Dermis microvascular lymphatic vessel endothelial cell (primary cell): ENCODE results near the gene EFCC1. TPM values are rescaled to one million over a fixed set of nuclear protein-coding genes. Genes with fewer than 3 reads are reported as not detected.
A peak's percentile ranks its signal among the peaks of the same experiment; 100 is the strongest.
"Not testable (repeated sequence)": the region's sequence is repeated elsewhere in the genome, so short reads cannot be mapped to it uniquely, and the experiment has no call there.

ENCODE experiments used
- DNase-seq, 2 donors: peaks; one replicate each; pipeline versions ENCODE4 v3.0.0 to v3.0.0-alpha.2; 2010; ENCODE audit warnings: low read depth in 2 of 2
- total RNA-seq: library from RNA; depleted of rRNA; stranded (reverse); fragments of >200 nt; gene quantifications from 2 replicates; pipeline ENCODE4 v1.2.1, GENCODE V29; 2014

EFCC1 gene
- total RNA-seq, 1 donor from 2014 or later, result 2.7 TPM

DNA sequence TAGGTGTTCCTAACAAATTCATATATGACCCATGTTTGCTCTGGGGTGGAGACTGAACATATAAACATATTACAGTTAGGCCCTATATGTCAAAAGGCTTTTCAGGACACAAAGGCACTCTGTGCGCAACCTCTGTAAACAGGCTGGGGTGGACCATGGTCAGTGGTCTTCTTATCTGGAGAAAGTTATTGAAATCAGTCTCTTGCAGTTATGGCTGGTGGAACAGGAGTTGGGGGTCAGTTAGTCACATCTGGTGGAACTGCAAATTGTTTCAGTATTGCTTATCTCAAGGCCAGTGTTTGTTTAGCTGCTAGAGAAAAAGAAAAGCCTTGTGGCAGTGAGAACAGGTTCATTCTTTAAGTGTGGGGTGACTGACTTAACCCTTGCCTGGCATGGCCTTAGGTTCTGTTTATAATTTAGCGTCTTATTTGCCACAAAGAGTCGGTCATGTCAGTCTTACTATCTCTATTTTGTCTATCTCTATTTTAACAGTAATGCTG, 53.6 kb downstream of the EFCC1 start:
- DNase-seq, result peak in 1 of 2 donors; percentile 60

GRCh38 chr3:129056451-129057173, 55.5 kb downstream of the EFCC1 start:
- no peak for DNase-seq

DNA sequence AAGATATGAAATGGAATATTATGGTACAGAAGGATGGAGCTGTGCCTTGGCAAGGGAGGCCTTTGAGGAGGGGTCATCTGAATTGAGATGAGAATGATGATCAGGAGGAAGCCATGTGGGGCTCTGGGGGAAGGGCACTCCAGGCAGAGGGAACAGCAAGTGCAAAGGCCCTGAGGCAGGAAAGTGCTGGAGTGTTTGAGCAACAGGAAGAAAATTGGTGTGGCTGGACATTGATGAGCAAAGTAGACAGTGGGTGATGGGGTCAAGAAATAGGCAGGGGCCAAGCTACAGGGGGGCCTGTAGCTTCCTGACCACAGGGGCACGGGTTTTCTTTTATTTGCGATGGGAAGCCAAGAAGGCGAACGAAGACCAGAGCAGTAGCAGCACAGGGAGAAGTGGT, 56.1 kb downstream of the EFCC1 start:
- DNase-seq, result no peak

DNA sequence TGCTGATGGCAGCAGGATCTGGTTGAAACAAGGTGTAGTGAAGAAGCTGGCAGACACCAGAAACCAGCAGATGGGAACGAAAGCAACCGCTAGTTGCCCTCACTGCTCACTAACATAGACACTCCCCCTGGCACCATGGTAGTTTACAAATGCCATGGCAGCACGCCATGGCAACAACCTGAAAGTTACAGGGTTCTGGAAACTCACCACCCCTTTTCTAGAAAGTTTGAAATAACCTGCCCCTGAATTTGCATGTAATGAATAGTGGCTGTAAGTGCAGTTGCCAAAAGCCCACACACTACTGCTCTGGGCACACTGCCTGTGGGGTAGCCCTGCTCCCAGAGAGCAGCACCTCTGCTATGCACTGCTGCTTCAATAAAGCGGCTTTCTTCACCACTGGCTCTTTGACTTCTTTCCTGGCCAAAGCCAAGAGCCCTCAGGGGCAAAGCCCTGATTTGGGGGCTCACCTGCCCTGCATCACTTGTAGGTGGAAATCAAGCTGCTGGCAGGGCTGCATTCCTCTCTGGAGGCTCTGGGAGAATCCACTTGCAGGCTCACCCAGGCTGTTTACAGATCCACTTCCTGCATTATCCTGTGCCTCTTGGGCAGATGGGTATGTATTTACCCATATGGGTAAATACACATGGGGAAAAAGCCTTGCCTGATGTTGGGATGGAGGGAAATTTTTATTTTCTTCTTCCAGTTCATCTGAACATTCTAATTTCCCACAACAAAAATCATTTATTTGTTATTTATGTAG, 57.5 kb downstream of the EFCC1 start:
- no peak for DNase-seq

DNA sequence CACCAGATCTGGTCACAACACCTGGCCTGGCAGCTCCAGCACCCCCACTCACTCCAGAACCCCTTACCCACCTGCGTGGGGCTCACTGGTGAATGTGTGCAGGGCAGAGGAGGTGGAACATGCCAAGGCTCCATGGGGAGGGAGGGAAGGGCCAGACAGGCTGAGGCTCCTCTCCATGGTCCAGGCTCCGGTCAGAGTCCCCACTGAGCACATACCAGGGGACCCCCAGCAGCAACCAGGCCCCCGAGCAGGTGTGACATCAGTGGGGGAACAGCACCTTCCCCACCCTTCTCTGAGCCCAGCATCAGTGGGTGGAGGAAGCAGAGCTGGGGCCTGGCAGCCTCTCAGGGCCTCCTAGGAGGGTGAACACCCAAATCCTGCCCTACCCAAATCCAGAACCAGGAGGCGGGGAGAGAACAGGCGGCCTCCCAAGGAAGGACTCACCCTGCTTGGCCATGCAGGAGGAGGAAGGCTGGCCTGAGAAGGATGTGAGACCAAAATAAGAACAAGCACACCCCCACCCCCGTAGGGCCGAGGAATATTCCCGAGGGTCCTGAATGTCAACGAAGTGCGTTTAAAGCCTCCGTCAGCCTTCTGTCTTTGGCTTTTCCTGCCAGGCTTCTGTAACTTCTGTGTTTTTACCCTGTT, 58.3 kb downstream of the EFCC1 start:
- no peak for DNase-seq

DNA sequence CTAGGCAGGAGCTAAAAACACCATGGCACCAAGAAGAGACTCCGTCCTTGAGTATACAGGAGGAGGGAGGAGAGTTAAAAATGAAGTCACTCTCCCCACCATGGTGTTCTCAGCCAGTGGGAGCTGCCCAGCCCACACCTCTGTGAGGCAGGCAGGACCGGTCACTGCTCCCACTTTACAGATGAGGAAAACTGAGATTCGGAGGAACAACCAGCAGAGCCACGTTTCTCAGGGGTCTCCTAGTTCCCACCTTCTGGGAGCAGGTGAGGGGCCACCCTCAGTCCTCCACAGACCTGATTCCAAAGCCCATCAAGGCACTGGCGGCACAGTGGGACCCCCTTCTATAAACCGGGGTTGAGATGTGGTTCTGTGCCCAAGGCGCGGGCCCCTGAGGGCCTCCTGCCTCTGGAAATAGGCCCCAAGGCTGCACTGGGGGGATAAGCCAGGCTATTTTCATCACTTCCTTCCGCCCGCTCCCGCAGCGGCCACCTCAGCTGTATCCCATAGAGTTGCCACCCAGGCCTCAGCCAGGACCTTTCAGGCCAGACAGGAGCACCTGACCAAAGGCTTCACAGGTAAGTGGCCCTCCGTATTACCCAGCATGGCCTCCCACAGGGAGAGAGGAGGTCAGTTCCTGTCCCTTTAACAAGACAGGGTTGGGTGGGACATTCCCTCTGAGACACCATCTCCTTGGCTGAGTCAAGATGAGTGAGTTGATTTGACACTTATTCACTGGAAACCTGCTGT, 59.3 kb downstream of the EFCC1 start, which contains the start of gene GP9:
GP9 (plus strand) TSS at position 504 of the 747 bp plus-strand sequence. CDS start 961 bp downstream, outside the sequence.
- no peak for DNase-seq

DNA sequence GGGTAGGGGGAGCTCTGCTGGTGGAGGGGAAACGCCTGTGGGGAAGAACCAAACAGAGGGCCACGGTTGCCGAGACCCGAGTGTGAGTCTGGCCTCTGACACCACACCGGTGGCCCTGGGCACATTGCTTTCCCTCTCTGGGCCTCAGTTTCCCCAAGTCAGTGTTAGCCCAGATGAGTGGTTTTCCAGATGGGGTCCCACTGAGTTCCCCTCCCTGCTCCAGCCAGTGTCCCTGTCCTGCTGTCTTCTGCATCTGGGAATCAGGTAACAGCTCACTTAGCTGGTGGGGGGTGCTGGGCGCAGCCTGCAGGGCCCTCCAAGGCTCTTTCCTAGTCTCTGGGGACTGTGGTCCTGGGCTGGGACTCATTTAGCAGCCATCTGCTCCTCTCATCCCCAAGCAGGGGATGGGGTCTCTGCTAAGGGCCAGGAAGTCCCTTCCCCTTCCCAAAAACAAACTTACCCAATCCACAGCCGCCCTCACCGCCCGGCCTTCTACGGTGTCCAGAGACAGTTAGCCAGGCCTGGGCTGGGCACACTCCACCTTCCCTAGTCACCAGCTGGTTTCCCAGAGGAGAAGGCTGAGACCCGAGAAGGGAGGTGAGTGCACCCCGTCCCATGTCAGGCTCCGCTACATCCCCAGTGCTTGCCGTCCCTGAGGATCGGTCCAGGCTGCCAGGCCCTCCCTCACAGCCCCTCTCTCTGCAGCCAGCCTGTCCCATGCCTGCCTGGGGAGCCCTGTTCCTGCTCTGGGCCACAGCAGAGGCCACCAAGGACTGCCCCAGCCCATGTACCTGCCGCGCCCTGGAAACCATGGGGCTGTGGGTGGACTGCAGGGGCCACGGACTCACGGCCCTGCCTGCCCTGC, 60.2 kb downstream of the EFCC1 start:
- DNase-seq, result no peak

- DNase-seq, result no peak
Observed at GRCh38 chr3:129061888-129062834, 61.1 kb downstream of the EFCC1 start.

DNA sequence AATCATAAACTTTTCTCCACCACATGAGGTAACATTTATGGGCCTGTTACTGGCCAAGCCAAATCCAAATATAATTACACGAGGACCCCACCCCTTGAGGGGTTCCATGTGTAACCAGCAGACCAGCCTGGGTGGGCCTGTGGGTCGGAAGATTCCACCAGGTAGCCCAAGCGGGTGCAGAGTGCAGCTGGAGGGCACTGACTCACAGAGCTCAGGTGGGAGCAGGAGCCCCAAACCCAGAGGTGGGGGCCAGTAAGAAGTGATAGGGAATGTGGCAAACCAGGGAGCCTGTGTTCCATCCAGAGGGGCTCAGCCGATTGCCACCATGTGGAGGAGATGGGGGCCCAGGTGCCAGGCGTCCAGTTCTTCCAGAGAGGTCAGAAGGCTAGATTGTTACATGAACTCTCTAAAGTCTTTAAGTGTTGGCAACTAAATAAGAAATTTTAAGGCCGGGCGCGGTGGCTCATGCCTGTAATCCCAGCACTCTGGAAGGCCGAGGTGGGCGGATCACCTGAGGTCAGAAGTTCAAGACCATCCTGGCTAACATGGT, 62.1 kb downstream of the EFCC1 start:
- DNase-seq, result no peak

DNA sequence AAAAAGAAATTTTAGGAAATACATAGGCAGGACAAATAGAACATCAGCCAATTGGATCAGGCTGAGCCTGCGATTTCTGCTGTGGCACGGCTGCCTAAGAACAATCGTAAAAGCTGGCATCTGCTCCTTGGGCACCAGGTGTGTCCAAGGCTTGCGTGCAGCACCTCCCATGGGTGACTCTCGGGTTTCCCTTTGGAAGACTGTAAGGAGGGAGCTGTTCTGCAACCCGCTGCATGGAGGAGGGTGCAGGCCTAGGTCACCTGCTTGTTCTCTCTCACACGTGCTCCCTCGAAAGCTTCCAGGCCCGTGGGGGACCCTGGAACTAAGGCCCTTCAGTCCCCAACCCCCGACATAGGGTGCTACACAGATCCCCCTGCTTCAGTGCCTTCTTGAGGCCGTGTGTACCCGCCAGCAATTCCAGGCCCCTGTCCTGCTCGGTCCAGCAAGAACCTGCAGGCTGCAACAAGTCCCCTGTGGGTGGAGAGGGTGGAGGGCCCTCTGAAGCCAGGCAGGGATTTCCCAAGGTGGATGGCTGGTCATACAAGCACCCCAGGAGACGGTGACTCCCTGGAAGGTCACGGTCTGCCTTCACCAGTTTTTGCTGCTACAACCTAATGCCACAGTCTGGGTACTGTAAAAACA, 62.9 kb downstream of the EFCC1 start:
- no peak for DNase-seq

GRCh38 chr3:129065016-129065719, 64.1 kb downstream of the EFCC1 start:
- no peak for DNase-seq

GRCh38 chr3:129065720-129066073, 64.6 kb downstream of the EFCC1 start:
- no peak for DNase-seq

DNA sequence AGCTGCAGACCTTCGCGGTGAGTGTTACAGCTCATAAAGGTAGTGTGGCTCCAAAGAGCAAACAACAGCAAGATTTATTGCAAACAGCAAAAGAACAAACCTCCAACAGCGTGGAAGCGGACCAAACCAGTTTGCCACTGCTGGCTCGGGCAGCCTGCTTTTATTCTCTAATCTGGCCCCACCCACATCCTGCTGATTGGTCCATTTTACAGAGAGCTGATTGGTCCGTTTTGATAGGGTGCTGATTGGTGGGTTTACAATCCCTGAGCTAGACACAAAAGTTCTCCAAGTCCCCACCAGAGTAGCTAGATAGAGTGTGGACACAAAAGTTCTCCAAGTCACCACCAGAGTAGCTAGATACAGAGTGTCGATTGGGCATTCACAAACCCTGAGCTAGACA, 66.6 kb downstream of the EFCC1 start:
- DNase-seq, result not testable (repeated sequence)

DNA sequence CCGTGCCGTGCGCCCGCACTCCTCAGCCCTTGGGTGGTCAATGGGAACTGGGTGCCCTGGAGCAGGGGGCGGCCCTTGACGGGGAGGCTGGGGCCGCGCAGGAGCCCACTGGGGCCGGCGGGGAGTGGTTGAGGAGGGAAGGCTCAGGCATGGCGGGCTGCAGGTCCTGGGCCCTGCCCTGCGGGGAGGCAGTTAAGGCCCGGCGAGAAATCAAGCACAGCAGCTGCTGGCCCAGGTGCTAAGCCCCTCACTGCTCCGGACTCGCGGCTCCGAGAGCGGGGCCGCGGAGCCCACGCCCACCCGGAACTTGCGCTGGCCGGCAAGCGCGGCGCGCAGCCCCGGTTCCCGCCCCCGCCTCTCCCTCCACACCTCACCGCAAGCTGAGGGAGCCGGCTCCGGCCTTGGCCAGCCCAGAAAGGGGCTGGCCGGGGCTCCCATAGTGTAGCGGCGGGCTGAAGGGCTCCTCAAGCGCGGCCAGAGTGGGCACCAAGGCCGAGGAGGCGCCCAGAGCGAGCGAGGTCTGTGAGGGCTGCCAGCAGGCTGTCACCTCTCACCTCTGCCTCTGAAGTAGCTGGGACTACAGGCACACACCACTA, 67.3 kb downstream of the EFCC1 start:
- DNase-seq, result peak in 1 of 2 donors; percentile 37

- not testable (repeated sequence) for DNase-seq
Observed at GRCh38 chr3:129069313-129070085, 68.4 kb downstream of the EFCC1 start.

- DNase-seq, result peak; percentile 81 to 84
Observed at GRCh38 chr3:129070086-129070885, 69.2 kb downstream of the EFCC1 start.
